ENCODE data around the gene C14orf132. TPM values are rescaled to one million over a fixed set of nuclear protein-coding genes. Genes with fewer than 3 reads are reported as not detected.

C14orf132 gene
- total and polyA plus RNA-seq, 10 of the 15 experiments (the other 5 are each of a cell fraction or from before 2014, with no cell fraction given) = under 0.01 to 1.2 (median 0.03) TPM; not detected in 2

GRCh38 chr14:96088481-96088880 lies 49.3 kb downstream of the C14orf132 start:
- ATAC-seq (no peak), FAIRE-seq (no peak), DNase-seq (ENCODE audit: low read depth, low spot score) (no peak)
- in situ Hi-C loops (cut with MboI) = no loop called here
- POLR2A ChIA-PET = no interaction called here
- Histone ChIP-seq H3K27me3 (replicated peaks in 1 of 2; ENCODE audit: control insufficient read depth in 2 of 2, insufficient read depth in 2 of 2, low read length in 1 of 2) (peaks cover 2 to 5% of the 10 kb centered on the region in 2 experiments; a peak in 2 of 4 replicates), H3K27ac (ENCODE audit: control insufficient read depth, insufficient read depth) (no peak overlapping the region), H3K4me1 (ENCODE audit: control insufficient read depth, insufficient read depth, low read length) (no peaks in the 10 kb centered on the region), H4K20me1 (ENCODE audit: control insufficient read depth, insufficient read depth) (no peaks in the 10 kb centered on the region), H3K4me2 (ENCODE audit: control insufficient read depth, insufficient read depth) (no peak overlapping the region), H2AFZ (ENCODE audit: control insufficient read depth, low read depth, low read length) (no peak overlapping the region), H3K36me3 (ENCODE audit: control insufficient read depth in 2 of 2, insufficient read depth in 2 of 2, low read length in 1 of 2) (no peaks in the 10 kb centered on the region), H3K79me2 (ENCODE audit: control insufficient read depth, insufficient read depth, low read length) (no peaks in the 10 kb centered on the region), H3K9ac (ENCODE audit: control insufficient read depth, insufficient read depth, low read length) (no peak overlapping the region), H3K9me3 (replicated peaks; ENCODE audit: control insufficient read depth, insufficient read depth, low read length) (no peaks in the 10 kb centered on the region), H3K4me3 (no peak overlapping the region)
- RAD21 ChIA-PET (ENCODE audit: unreplicated experiment) = no interaction called here
- SMC1A ChIA-PET (ENCODE audit: uncharacterized antibody, unreplicated experiment) = interaction anchor here (2.4 kb wide), 1 partner anchor 10 kb away, joined by 9 read pairs; no protein-coding TSS in a partner anchor
- intact Hi-C loops (cut with micrococcal nuclease; ENCODE audit: unreplicated experiment) = no loop called here
- TF ChIP-seq, protein P1, sequence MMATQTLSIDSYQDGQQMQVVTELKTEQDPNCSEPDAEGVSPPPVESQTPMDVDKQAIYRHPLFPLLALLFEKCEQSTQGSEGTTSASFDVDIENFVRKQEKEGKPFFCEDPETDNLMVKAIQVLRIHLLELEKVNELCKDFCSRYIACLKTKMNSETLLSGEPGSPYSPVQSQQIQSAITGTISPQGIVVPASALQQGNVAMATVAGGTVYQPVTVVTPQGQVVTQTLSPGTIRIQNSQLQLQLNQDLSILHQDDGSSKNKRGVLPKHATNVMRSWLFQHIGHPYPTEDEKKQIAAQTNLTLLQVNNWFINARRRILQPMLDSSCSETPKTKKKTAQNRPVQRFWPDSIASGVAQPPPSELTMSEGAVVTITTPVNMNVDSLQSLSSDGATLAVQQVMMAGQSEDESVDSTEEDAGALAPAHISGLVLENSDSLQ (IDR thresholded peaks at IDR 0.05) = no peak
- TF ChIP-seq IRF4 (IDR thresholded peaks at IDR 0.05; ENCODE audit: low read depth, low read length) = no peak
- 73% methylated on average over 8 of the region's 8 CpGs for WGBS (ENCODE audit: insufficient coverage, insufficient replicate concordance, low lambda C conversion rate, missing lambda C conversion rate)
- BruUV-seq (replicated peaks) = no TSS peak
- CTCF ChIA-PET = no interaction called here

GRCh38 chr14:96088911-96089310 lies 49.7 kb downstream of the C14orf132 start:
- no peaks in the 10 kb centered on the region for H3K79me2 ChIP-seq (ENCODE audit: control insufficient read depth, insufficient read depth, low read length)
- TF ChIP-seq RCOR1 (conservative IDR thresholded peaks at IDR 0.05; ENCODE audit: low read depth, low read length) = no peak
- no peak for TF ChIP-seq NFIC (IDR thresholded peaks at IDR 0.05; ENCODE audit: low read depth, low read length)
- TF ChIP-seq BCLAF1 (IDR thresholded peaks at IDR 0.05) = no peak
- TF ChIP-seq MXI1 (IDR thresholded peaks at IDR 0.05; ENCODE audit: low read depth, low read length) = no peak
- no peak for TF ChIP-seq RUNX3 (IDR thresholded peaks at IDR 0.05; ENCODE audit: low read length)
- no peak for TF ChIP-seq BMI1 (IDR thresholded peaks at IDR 0.05; ENCODE audit: borderline replicate concordance)
- TF ChIP-seq ESRRA (IDR thresholded peaks at IDR 0.05; ENCODE audit: low read length) = no peak
- no peak overlapping the region for H3K4me3 ChIP-seq
- H3K9ac ChIP-seq (ENCODE audit: control insufficient read depth, insufficient read depth, low read length) = no peak overlapping the region
- H3K36me3 ChIP-seq (ENCODE audit: control insufficient read depth in 2 of 2, insufficient read depth in 2 of 2, low read length in 1 of 2) = no peaks in the 10 kb centered on the region
- H3K27me3 ChIP-seq (replicated peaks in 1 of 2; ENCODE audit: control insufficient read depth in 2 of 2, insufficient read depth in 2 of 2, low read length in 1 of 2) = peaks cover 2 to 5% of the 10 kb centered on the region in 2 experiments; a peak in 2 of 4 replicates
- FAIRE-seq = no peak
- no TSS peak for BruUV-seq (replicated peaks)
- ChIA-PET SMC1A (ENCODE audit: uncharacterized antibody, unreplicated experiment) (interaction anchor here (0.9 kb wide), 1 partner anchor 31 kb away, joined by 3 read pairs; no protein-coding TSS in a partner anchor), RAD21 (ENCODE audit: unreplicated experiment) (interaction anchor here (1.0 kb wide), 1 partner anchor 9 kb away, joined by 4 read pairs; no protein-coding TSS in a partner anchor), CTCF (interaction anchor here (1.2 to 1.6 kb wide), 2 partner anchors 9 to 32 kb away, joined by 3 to 4 read pairs; no protein-coding TSS in a partner anchor), POLR2A (no interaction called here)
- H4K20me1 ChIP-seq (ENCODE audit: control insufficient read depth, insufficient read depth) = no peaks in the 10 kb centered on the region
- intact Hi-C loops (cut with micrococcal nuclease; ENCODE audit: unreplicated experiment) = no loop called here
- in situ Hi-C loops (cut with MboI) = no loop called here
- 53% methylated on average over 7 of the region's 7 CpGs for WGBS (ENCODE audit: insufficient coverage, insufficient replicate concordance, low lambda C conversion rate, missing lambda C conversion rate)
- no peaks in the 10 kb centered on the region for H3K4me1 ChIP-seq (ENCODE audit: control insufficient read depth, insufficient read depth, low read length)
- H3K4me2 ChIP-seq (ENCODE audit: control insufficient read depth, insufficient read depth) = no peak overlapping the region
- H3K9me3 ChIP-seq (replicated peaks; ENCODE audit: control insufficient read depth, insufficient read depth, low read length) = no peaks in the 10 kb centered on the region
- no peak overlapping the region for H3K27ac ChIP-seq (ENCODE audit: control insufficient read depth, insufficient read depth)
- DNase-seq (ENCODE audit: low read depth, low spot score) = no peak
- ATAC-seq = no peak
- H2AFZ ChIP-seq (ENCODE audit: control insufficient read depth, low read depth, low read length) = no peak overlapping the region
